HCT116 (cell line): ENCODE results near the gene LYRM4. TPM values are rescaled to one million over a fixed set of nuclear protein-coding genes. Genes with fewer than 3 reads are reported as not detected.

Source experiments
- ATAC-seq: fragments of 200-7000 bp; cut with Tn5 transposase; 2 replicates; pipeline ENCODE4 v1.9.1; 2020; ENCODE audit warnings: mild to moderate bottlenecking, moderate library complexity
- BruUV-seq: library from RNA; stranded (reverse); fragments of 400-500 nt; replicated peaks from 2 replicates; lab custom pipeline; 2021; lab: Mats Ljungman, UMichigan
- CTCF ChIA-PET: fragments of 300-600 bp; sonication (Branson Sonifier 250); formaldehyde crosslinking; loops from one replicate; lab custom pipeline; 2021; ENCODE audit warnings: antibody characterized with exemption; lab: Charles Lee
- POLR2A ChIA-PET: fragments of 300-600, 350-600 bp; sonication (Branson Sonifier 250); formaldehyde crosslinking; loops from one replicate; lab custom pipeline; 2021; ENCODE audit warnings: antibody characterized with exemption; lab: Charles Lee
- RAD21 ChIA-PET, 2 experiments: fragments of 300-600 bp; sonication (Branson Sonifier 250); formaldehyde crosslinking; loops; one replicate each; lab custom pipeline; 2023; ENCODE audit warnings: low total read pairs in 2 of 2; ENCODE audit not compliant: uncharacterized antibody in 2 of 2, unreplicated experiment in 2 of 2, low non-redundant PET in 1 of 2; lab: Charles Lee
- DNase-seq: peaks from one replicate; pipeline ENCODE4 v3.0.0-alpha.2; 2010; ENCODE audit warnings: low read depth, low spot score
- H2AFZ ChIP-seq: fragments of 200-600 bp; shearing (Covaris generic), sonication (generic); 2 replicates; pipeline ENCODE4 v1.6.1; 2017; ENCODE audit warnings: low read depth, mixed run types, mixed read lengths, antibody characterized with exemption, low read length; ENCODE audit not compliant: poor library complexity, severe bottlenecking
- H3K27ac ChIP-seq: 2 replicates; pipeline ENCODE4 v1.5.1; 2012; ENCODE audit warnings: low read depth, low read length
- H3K27me3 ChIP-seq: fragments of 200-600 bp; sonication (generic); 2 replicates; pipeline ENCODE4 v1.6.1; 2016; ENCODE audit warnings: mixed run types, low read length, mixed read lengths; ENCODE audit not compliant: insufficient read depth
- H3K36me3 ChIP-seq, 2 experiments: fragments of 200-500 bp in 1 of 2; fragments of 200-600 bp in 1 of 2; sonication (Bioruptor generic) in 1 of 2; sonication (generic) in 1 of 2; 2 replicates each; pipeline versions ENCODE4 v1.5.1 to v1.6.1; 2014 to 2016; ENCODE audit warnings: low read length in 2 of 2, inconsistent platforms in 1 of 2, mixed read lengths in 1 of 2, mixed run types in 1 of 2; ENCODE audit not compliant: insufficient read depth in 2 of 2, control insufficient read depth in 1 of 2
- H3K4me1 ChIP-seq, 2 experiments: fragments of 200-600 bp in 1 of 2; sonication (generic) in 1 of 2; 2 replicates each; pipeline versions ENCODE4 v1.5.1 to v1.6.1; 2012 to 2017; ENCODE audit warnings: low read length in 2 of 2, inconsistent platforms in 1 of 2, mild to moderate bottlenecking in 1 of 2, mixed read lengths in 1 of 2, mixed run types in 1 of 2, moderate library complexity in 1 of 2; ENCODE audit not compliant: insufficient read depth in 2 of 2, control insufficient read depth in 1 of 2
- H3K4me2 ChIP-seq: fragments of 200-600 bp; sonication (generic); 2 replicates; pipeline ENCODE4 v1.6.1; 2017; ENCODE audit warnings: mixed run types, low read length, mixed read lengths
- H3K4me3 ChIP-seq, 2 experiments: fragments of 200-600 bp in 1 of 2; sonication (generic) in 1 of 2; replicated peaks in 1 of 2; 2 replicates each; pipeline ENCODE4 v1.5.1; 2011 to 2016; ENCODE audit warnings: low read length in 2 of 2, control low read depth in 1 of 2, low read depth in 1 of 2, mild to moderate bottlenecking in 1 of 2, mixed read lengths in 1 of 2, mixed run types in 1 of 2
- H3K79me2 ChIP-seq: fragments of 200-600 bp; sonication (generic); 2 replicates; pipeline ENCODE4 v1.6.1; 2017; ENCODE audit warnings: mild to moderate bottlenecking, mixed run types, low read length, moderate library complexity, mixed read lengths; ENCODE audit not compliant: insufficient read depth
- H3K9ac ChIP-seq: fragments of 200-600 bp; sonication (generic); 2 replicates; pipeline ENCODE4 v1.6.1; 2016; ENCODE audit warnings: low read length, mixed read lengths
- H3K9me2 ChIP-seq: fragments of 200-600 bp; sonication (generic), shearing (Covaris generic); 2 replicates; pipeline ENCODE4 v1.6.1; 2017; ENCODE audit warnings: mixed run types, mild to moderate bottlenecking, moderate library complexity; ENCODE audit not compliant: insufficient read depth
- H3K9me3 ChIP-seq, 2 experiments: fragments of 200-500 bp in 1 of 2; fragments of 200-600 bp in 1 of 2; sonication (Bioruptor generic) in 1 of 2; sonication (generic) in 1 of 2; 2 replicates each; pipeline ENCODE4 v1.6.1; 2014 to 2017; ENCODE audit warnings: low read length in 2 of 2, mixed read lengths in 2 of 2, inconsistent platforms in 1 of 2, low read depth in 1 of 2, mild to moderate bottlenecking in 1 of 2, mixed run types in 1 of 2, moderate library complexity in 1 of 2; ENCODE audit not compliant: control insufficient read depth in 1 of 2, insufficient read depth in 1 of 2
- H4K20me1 ChIP-seq: fragments of 200-600 bp; sonication (generic), shearing (Covaris generic); 2 replicates; pipeline ENCODE4 v1.6.1; 2017; ENCODE audit warnings: mixed run types, mild to moderate bottlenecking, moderate library complexity; ENCODE audit not compliant: insufficient read depth
- CBX3 ChIP-seq: IDR thresholded peaks from 2 replicates; pipeline ENCODE4 v1.6.1; 2012; ENCODE audit warnings: low read depth
- CEBPB ChIP-seq: IDR thresholded peaks from 2 replicates; pipeline ENCODE4 v1.6.1; 2012; ENCODE audit warnings: low read depth
- EGR1 ChIP-seq: IDR thresholded peaks from 2 replicates; pipeline ENCODE4 v1.6.1; 2012; ENCODE audit warnings: low read depth
- ELF1 ChIP-seq: IDR thresholded peaks from 2 replicates; pipeline ENCODE4 v1.6.1; 2012; ENCODE audit warnings: low read depth, borderline replicate concordance
- FOSL1 ChIP-seq: IDR thresholded peaks from 2 replicates; pipeline ENCODE4 v1.6.1; 2012; ENCODE audit warnings: low read depth
- RAD21 ChIP-seq: IDR thresholded peaks from 2 replicates; pipeline ENCODE4 v1.6.1; 2012; ENCODE audit warnings: low read depth, mild to moderate bottlenecking
- SIN3A ChIP-seq: IDR thresholded peaks from 2 replicates; pipeline ENCODE4 v1.6.1; 2012; ENCODE audit warnings: low read depth
- SP1 ChIP-seq: IDR thresholded peaks from 2 replicates; pipeline ENCODE4 v1.6.1; 2012; ENCODE audit warnings: low read depth
- SRF ChIP-seq: IDR thresholded peaks from 2 replicates; pipeline ENCODE4 v1.6.1; 2012; ENCODE audit warnings: low read depth
- TCF7L2 ChIP-seq: IDR thresholded peaks from 2 replicates; pipeline ENCODE4 v1.7.0; 2011; ENCODE audit warnings: borderline replicate concordance, inconsistent platforms; ENCODE audit not compliant: insufficient read depth, insufficient read length; ENCODE audit errors: extremely low read depth
- YY1 ChIP-seq: IDR thresholded peaks from 2 replicates; pipeline ENCODE4 v1.6.1; 2011; ENCODE audit warnings: low read length, low read depth, moderate library complexity, mild to moderate bottlenecking; ENCODE audit not compliant: insufficient replicate concordance; ENCODE audit errors: extremely low read depth
- ZFX ChIP-seq: fragments of 450-650 bp; IDR thresholded peaks from 2 replicates; pipeline ENCODE4 v1.6.1; 2017
- intact Hi-C: fragments of 100-400 bp; cut with micrococcal nuclease; formaldehyde crosslinking; loops from 2 replicates; pipeline ENCODE4 v1.10.0; 2022
- total RNA-seq: library from RNA; stranded (reverse); gene quantifications from one replicate; pipeline ENCODE4 v1.2.1, GENCODE V29; 2021; ENCODE audit not compliant: unreplicated experiment
- TF ChIP-seq, protein P1 (sequence below), 3 experiments: fragments of 200-600 bp in 1 of 3; sonication (generic) in 1 of 3; IDR thresholded peaks in 2 of 3; conservative IDR thresholded peaks in 1 of 3; 2 replicates each; pipeline ENCODE4 v1.5.1; 2012 to 2017; ENCODE audit warnings: low read depth in 2 of 3, low read length in 2 of 3, antibody characterized with exemption in 1 of 3, borderline replicate concordance in 1 of 3, control low read depth in 1 of 3, mild to moderate bottlenecking in 1 of 3, mixed read lengths in 1 of 3, mixed run types in 1 of 3, moderate library complexity in 1 of 3; ENCODE audit not compliant: insufficient read depth in 1 of 3
- TF ChIP-seq, protein P2 (sequence below): IDR thresholded peaks from 2 replicates; pipeline ENCODE4 v1.6.1; 2011; ENCODE audit warnings: mild to moderate bottlenecking, low read length, moderate library complexity; ENCODE audit not compliant: insufficient replicate concordance; ENCODE audit errors: extremely low read depth
- TF ChIP-seq, protein P3 (sequence below): IDR thresholded peaks from 2 replicates; pipeline ENCODE4 v1.6.1; 2012
- TF ChIP-seq, protein P4 (sequence below): IDR thresholded peaks from 2 replicates; pipeline ENCODE4 v1.6.1; 2012; ENCODE audit warnings: low read depth

Gene LYRM4
- total RNA-seq, 1 experiment from 2014 or later, result 30.1 TPM

DNA sequence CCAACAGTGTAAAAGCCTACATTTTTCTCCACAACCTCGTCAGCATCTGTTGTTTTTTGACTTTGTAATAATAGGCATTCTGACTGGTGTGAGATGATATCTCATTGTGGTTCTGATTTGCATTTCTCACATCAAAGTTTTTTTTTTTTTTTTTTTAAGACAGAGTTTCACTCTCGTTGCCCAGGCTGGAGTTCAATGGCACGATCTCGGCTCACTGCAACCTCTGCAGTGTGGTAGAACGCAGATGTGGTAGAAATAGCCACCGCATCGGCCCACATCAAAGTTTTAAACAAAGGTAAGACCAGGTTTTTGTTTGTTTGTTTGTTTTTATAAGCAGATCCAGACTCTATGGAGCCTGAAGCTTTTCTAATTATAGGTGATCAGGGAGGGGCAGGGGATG lies 188.3 kb downstream of the LYRM4 start:
- Histone ChIP-seq H3K4me2 (no peak overlapping the region), H4K20me1 (no peaks in the 10 kb centered on the region), H3K9me3 (no peaks in the 10 kb centered on the region), H3K4me3 (no peak overlapping the region), H3K36me3 (no peaks in the 10 kb centered on the region), H3K9me2 (no peaks in the 10 kb centered on the region), H3K27me3 (no peaks in the 10 kb centered on the region), H2AFZ (no peak overlapping the region), H3K27ac (no peak overlapping the region), H3K9ac (no peak overlapping the region), H3K4me1 (no peaks in the 10 kb centered on the region), H3K79me2 (no peaks in the 10 kb centered on the region)
- intact Hi-C loops, result no loop called here
- POLR2A ChIA-PET, result no interaction called here
- RAD21 ChIA-PET, result no interaction called here
- CTCF ChIA-PET, result no interaction called here
- ATAC-seq (no peak), DNase-seq (no peak)
- TF ChIP-seq SRF (no peak), CBX3 (no peak), YY1 (no peak), SP1 (no peak), EGR1 (no peak), RAD21 (no peak), TCF7L2 (no peak), ZFX (no peak), SIN3A (no peak), CEBPB (no peak), ELF1 (no peak), FOSL1 (no peak)
- TF ChIP-seq, protein P1, sequence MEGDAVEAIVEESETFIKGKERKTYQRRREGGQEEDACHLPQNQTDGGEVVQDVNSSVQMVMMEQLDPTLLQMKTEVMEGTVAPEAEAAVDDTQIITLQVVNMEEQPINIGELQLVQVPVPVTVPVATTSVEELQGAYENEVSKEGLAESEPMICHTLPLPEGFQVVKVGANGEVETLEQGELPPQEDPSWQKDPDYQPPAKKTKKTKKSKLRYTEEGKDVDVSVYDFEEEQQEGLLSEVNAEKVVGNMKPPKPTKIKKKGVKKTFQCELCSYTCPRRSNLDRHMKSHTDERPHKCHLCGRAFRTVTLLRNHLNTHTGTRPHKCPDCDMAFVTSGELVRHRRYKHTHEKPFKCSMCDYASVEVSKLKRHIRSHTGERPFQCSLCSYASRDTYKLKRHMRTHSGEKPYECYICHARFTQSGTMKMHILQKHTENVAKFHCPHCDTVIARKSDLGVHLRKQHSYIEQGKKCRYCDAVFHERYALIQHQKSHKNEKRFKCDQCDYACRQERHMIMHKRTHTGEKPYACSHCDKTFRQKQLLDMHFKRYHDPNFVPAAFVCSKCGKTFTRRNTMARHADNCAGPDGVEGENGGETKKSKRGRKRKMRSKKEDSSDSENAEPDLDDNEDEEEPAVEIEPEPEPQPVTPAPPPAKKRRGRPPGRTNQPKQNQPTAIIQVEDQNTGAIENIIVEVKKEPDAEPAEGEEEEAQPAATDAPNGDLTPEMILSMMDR (IDR thresholded peaks at IDR 0.05 in 2 of 3, conservative IDR thresholded peaks at IDR 0.05 in 1 of 3; ENCODE audit: borderline replicate concordance in 1 of 3, insufficient read depth in 1 of 3, low read depth in 2 of 3, low read length in 2 of 3), result no peak
- TF ChIP-seq, protein P2, sequence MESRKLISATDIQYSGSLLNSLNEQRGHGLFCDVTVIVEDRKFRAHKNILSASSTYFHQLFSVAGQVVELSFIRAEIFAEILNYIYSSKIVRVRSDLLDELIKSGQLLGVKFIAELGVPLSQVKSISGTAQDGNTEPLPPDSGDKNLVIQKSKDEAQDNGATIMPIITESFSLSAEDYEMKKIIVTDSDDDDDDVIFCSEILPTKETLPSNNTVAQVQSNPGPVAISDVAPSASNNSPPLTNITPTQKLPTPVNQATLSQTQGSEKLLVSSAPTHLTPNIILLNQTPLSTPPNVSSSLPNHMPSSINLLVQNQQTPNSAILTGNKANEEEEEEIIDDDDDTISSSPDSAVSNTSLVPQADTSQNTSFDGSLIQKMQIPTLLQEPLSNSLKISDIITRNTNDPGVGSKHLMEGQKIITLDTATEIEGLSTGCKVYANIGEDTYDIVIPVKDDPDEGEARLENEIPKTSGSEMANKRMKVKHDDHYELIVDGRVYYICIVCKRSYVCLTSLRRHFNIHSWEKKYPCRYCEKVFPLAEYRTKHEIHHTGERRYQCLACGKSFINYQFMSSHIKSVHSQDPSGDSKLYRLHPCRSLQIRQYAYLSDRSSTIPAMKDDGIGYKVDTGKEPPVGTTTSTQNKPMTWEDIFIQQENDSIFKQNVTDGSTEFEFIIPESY, result no peak
- TF ChIP-seq, protein P3, sequence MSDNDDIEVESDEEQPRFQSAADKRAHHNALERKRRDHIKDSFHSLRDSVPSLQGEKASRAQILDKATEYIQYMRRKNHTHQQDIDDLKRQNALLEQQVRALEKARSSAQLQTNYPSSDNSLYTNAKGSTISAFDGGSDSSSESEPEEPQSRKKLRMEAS, result no peak
- TF ChIP-seq, protein P4, sequence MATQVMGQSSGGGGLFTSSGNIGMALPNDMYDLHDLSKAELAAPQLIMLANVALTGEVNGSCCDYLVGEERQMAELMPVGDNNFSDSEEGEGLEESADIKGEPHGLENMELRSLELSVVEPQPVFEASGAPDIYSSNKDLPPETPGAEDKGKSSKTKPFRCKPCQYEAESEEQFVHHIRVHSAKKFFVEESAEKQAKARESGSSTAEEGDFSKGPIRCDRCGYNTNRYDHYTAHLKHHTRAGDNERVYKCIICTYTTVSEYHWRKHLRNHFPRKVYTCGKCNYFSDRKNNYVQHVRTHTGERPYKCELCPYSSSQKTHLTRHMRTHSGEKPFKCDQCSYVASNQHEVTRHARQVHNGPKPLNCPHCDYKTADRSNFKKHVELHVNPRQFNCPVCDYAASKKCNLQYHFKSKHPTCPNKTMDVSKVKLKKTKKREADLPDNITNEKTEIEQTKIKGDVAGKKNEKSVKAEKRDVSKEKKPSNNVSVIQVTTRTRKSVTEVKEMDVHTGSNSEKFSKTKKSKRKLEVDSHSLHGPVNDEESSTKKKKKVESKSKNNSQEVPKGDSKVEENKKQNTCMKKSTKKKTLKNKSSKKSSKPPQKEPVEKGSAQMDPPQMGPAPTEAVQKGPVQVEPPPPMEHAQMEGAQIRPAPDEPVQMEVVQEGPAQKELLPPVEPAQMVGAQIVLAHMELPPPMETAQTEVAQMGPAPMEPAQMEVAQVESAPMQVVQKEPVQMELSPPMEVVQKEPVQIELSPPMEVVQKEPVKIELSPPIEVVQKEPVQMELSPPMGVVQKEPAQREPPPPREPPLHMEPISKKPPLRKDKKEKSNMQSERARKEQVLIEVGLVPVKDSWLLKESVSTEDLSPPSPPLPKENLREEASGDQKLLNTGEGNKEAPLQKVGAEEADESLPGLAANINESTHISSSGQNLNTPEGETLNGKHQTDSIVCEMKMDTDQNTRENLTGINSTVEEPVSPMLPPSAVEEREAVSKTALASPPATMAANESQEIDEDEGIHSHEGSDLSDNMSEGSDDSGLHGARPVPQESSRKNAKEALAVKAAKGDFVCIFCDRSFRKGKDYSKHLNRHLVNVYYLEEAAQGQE, result no peak
- no TSS peak for BruUV-seq
